Measurements from ENCODE around the gene CHID1.

CHID1 gene

GRCh38 chr11:883527-883926, 27.1 kb downstream of the CHID1 start:
- no peak for FAIRE-seq

GRCh38 chr11:882596-882995, 28.0 kb downstream of the CHID1 start:
- FAIRE-seq, result no peak

GRCh38 chr11:880447-880846, 30.2 kb downstream of the CHID1 start:
- FAIRE-seq, result no peak

- no peak for FAIRE-seq
Measured at GRCh38 chr11:877565-877964, 33.0 kb downstream of the CHID1 start.

GRCh38 chr11:876545-876944, 34.1 kb downstream of the CHID1 start:
- FAIRE-seq, result no peak

DNA sequence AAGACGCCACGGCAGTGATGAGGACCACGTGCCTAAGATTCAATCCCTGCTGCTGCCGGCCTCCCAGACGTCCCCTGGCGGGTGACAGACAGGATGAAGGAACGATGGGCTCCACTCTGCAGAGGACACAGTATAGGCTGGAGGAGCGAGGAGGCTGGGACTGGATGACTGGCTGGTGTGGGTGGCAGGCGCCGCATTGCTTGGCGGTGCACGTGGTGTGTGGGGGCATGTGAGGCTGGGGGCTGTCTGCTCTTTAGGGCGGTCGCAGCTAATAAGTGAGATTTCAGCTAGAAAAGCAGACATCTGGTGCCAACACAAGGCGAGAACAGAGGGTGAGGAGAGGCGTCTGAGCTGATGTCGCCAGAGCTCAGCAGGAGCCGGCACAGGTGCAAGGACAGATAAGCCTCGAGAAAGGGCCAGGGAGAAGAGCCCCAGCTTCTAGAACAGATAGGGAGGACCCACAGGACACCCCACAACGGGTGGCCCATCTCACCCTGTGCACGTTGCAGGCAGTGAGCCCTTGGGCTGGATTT, 34.8 kb downstream of the CHID1 start:
- FAIRE-seq, result no peak

GRCh38 chr11:875203-875602, 35.4 kb downstream of the CHID1 start:
- FAIRE-seq, result no peak

DNA sequence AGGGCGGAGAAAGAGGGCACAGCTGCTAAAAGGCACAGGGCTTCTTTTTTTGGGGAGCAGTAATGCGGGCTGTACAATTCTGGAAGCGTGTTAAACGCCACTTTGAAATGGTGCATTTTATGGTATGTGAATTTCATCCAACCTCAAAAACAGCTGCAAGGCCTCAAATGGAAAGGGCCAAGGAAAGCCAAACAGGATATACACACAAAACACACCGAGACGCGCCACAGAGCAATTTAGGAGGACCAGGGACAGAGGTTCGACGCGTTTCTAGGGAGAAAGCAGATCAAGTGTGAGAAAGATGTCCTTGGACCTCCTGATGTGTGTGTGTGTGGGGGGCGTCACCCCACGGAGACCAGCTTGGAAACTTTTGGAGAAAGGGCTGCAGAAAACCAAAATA, 36.9 kb downstream of the CHID1 start:
- no peak for FAIRE-seq

DNA sequence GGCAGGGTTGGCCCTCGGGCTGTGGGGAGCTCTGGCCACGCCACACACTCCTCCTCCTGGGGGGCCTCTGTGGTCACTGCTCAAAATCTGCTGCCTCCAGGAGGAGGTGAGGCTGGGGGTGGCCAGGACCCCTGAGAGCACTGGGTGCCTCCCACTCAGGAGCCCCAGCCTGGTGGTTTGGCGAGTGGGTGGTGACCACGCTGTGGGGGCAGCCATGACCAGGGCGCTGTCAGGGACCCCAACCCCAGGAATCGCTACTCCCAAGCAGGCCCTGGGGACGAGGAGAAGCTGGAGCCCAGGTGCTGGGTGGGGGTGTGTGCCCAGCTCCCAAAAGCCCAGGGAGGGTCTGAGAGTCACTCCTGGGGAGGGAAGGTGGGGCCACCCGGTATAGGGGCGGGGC, 37.8 kb downstream of the CHID1 start:
- no peak for FAIRE-seq

DNA sequence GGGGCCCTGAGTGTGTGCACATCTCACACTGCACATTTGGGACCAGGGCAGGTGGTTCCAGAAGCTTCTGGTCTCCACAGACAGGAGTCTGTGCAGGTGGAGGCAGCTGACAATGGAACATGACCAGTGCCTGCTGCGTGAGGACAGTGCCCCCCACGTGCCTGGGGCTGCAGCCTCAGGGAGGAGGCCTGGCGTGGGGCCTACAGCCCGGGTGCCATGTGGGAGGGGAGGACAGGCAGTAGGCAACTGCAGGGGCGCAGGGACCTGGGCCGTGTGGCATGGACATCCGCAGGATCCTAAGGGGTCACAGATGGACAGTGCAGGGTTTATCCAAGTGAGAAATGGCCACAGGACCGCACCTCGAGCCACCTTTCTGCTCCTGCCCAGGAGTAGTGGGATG, 39.1 kb downstream of the CHID1 start:
- no peak for FAIRE-seq

GRCh38 chr11:870418-870817, 40.2 kb downstream of the CHID1 start:
- FAIRE-seq, result no peak

DNA sequence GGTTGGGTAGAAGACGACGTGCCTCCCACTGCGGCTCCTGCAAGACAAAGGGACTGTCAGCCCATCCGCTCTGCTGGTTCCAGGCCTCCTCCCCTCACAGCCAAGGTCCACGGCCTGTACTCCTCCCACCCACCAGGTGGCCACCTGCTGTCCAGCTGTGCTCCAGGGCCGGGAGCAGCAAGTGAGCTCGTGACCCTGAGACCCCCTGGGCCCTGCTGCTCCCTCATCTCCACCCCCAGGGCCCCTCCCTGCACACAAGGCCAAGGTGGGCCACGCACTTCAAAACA, 40.5 kb downstream of the CHID1 start:
- no peak for FAIRE-seq

GRCh38 chr11:869399-870126, 41.0 kb downstream of the CHID1 start:
- no peak for FAIRE-seq

DNA sequence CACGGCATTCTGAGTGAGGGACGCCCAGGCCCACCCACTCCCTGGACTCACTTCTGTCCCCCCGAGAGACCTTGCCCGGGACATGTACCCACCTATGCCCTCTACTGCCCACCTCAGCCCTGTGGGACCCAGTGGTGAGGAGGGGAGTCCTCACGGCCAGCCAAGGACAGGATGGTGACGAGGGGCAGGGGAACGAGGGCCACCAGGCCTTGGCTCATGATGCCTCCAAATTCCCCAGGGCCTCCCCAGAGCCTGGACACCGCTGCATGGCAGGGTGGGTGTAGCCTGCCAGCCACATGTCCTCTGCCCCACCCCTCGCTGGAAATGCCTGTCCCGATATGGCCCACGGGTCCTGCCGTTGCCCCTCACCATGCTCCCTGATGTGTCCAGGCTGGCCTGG, 41.8 kb downstream of the CHID1 start:
- no peak for FAIRE-seq

- FAIRE-seq, result no peak
Measured at GRCh38 chr11:868394-868793, 42.2 kb downstream of the CHID1 start.

DNA sequence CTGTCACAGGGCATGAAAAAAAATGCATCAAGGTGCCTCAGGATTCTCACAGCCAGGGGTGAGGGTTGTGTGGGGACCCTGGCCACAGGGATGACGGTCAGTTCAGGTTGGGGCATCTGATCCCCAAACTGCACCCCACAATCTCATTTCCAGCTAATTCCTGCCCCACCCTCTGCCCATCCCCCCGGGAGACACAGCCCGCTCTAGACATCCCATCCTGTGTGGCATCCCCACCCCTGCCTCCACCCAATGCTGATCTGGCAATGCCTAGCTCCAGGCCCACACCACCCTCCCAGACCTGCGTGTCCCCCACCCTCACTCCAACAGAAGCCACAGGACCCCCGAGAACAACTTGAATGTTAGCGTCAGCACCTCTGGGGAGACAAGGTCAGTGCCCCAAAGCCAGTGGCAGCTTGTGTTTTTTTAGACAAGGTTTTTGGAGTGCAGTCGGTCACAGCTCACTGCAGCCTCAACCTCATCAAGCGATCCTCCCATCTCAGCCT, 42.7 kb downstream of the CHID1 start:
- FAIRE-seq, result no peak

DNA sequence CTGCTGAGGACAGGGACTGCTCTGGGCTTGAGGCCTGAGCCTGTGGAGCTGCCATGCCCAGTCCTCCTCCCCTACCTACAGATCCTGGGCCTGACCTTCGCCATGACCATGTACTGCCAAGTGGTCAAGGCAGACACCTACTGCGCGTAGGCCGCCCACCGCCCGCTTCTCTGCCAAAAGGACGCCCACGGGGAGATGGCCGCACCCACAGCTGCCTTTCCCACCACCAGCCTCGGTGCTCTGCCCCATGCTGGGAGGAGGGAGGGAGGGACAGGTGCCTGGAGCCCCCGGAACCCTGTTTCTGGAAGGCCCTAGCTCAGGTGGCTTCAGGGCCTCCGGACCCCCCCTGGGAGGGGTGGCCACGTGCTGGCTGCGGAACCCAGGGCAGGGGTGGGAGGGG, 44.1 kb downstream of the CHID1 start:
- FAIRE-seq, result no peak

DNA sequence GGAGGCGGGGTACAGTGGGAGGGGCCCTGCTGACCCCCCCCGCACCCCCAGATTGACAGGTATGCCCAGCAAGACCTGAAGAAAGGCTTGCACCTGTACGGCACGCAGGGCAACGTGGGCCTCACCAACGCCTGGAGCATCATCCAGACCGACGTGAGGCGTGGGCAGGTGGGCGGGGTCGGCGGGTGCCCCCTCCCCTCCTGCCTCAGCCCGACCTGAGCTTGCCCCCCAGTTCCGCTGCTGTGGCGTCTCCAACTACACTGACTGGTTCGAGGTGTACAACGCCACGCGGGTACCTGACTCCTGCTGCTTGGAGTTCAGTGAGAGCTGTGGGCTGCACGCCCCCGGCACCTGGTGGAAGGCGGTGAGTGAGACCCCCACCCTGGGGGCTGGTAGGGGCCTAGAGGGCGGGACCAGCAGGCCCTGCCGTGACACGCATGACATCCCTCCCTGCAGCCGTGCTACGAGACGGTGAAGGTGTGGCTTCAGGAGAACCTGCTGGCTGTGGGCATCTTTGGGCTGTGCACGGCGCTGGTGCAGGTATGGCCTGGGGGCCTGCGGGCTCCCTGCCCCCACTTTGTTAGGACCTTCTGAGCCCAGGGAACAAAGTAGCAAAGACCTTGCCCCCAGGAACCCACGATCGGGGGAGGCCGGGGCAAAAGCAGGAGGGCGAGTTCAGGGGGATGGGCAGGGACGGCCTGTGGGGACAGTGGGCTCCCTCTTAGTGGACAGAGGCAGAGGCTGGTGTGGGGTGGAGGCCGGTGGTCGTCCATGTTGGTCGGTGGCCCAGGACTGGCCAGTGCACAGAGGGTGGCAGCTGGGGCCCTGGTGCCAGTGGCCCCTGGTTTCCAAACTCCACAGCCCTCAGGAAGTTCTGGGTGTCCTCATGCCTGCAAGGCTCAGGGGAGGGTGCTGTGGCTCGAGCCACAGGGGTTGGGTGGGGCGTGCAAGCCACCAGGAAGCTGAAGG, 44.9 kb downstream of the CHID1 start:
- FAIRE-seq, result no peak

DNA sequence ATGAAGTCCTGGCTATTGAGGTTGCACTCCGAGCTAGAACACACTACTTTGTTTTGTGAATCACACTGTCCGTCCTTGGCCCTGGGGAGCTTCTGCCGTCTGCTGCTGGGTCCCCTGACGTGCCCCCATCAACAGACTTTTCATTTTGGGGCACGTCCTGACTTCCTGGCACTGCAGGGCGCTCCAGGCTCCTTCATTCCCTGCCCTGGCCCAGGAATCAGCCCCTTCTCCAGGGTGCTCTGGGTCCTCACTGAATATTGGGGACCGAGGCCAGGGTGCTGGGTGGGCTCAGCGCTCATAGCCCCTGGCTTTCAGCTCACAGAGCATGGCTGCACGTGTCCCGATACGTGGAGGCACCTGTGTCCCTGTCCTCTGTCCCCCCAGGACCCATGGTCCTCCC, 45.7 kb downstream of the CHID1 start:
- FAIRE-seq, result no peak

- no peak for FAIRE-seq
Measured at GRCh38 chr11:863910-864827, 46.4 kb downstream of the CHID1 start.

DNA sequence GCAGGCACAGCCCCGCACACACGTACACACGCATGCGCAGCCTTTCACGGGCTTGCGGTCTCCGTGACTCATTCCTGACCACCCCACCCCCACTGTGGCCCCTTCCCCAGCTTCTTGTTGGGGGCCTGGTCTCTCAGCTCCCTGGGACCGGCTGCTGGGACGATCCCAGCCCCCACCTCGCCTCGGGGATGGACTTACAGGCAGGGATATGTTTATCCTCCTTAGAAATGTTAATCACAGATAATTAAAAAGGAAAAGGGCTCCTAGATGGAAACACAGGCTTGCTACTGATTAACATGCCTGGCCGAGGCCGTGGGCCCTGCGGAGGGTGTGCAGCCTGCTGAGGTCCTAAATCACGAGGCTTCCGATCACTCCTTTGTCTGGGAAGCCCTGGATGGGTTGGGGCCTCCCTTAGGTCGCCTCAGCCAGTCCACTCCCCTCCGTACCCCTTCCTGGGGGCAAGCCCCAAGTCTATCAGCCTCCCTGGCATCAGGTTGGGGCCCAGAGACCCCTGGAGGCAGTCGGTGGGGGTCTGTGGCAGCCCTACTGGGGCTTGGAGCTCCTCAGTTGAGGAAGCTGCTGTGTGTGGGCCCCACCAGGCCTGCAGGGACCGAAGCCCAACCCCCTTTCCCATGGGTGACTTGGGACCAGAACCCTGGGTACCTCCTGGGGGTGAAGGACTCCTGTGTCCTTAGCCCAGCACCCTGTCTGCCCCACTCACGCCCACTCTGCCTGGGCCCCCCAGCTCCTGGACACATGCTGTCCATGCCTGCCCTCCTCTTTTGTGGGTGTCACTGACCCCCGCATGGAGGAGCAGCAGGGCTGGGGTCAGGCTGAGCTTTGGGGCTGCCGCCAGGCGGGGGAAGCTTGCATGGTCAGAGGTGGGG, 47.3 kb downstream of the CHID1 start:
- no peak for FAIRE-seq

DNA sequence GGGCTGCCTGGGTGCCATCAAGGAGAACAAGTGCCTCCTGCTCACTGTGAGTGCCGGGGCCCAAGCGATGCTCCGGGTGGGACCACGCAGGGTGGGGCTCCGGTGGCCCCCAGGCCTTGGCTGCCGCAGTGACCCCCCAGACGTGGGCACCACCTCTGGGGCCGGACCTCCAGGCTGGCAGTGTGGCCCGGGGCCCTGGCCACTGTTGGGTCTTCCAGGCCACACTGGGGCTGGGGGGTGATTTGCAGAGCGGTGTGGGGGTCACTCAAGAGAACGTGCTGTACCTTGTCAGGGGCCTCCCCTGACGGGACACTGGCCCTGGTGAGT, 48.0 kb downstream of the CHID1 start:
- no peak for FAIRE-seq
